ENCODE data around the gene LBP. TPM values are rescaled to one million over a fixed set of nuclear protein-coding genes. Genes with fewer than 3 reads are reported as not detected.

LBP gene
- polyA plus RNA-seq, 1 donor from 2014 or later: not detected

DNA sequence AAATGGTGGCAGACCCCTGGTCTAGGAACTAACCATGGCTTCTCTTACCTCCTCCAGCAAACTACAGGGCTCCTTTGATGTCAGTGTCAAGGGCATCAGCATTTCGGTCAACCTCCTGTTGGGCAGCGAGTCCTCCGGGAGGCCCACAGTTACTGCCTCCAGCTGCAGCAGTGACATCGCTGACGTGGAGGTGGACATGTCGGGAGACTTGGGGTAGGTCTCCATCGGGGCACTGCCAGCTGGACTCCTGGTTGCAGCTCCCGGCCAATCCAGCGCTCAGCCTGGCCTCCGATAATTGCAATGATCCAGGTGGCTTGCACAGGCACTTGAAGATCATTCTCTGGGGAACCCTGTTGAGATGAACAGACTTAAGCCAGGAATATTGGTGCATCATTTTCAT, 7.9 kb downstream of the LBP start:
- H3K27me3 ChIP-seq (ENCODE audit: insufficient read depth, low read depth, low read length): no peaks in the 10 kb centered on the region
- TF ChIP-seq EP300 (conservative IDR thresholded peaks at IDR 0.05; ENCODE audit: poor library complexity, severe bottlenecking) (no peak), POLR2AphosphoS5 (IDR thresholded peaks at IDR 0.05) (no peak), TAF1 (IDR thresholded peaks at IDR 0.05; ENCODE audit: low read depth) (no peak), RAD21 (conservative IDR thresholded peaks at IDR 0.05) (no peak), SMC3 (conservative IDR thresholded peaks at IDR 0.05; ENCODE audit: poor library complexity) (no peak)
- TF ChIP-seq, protein P1, sequence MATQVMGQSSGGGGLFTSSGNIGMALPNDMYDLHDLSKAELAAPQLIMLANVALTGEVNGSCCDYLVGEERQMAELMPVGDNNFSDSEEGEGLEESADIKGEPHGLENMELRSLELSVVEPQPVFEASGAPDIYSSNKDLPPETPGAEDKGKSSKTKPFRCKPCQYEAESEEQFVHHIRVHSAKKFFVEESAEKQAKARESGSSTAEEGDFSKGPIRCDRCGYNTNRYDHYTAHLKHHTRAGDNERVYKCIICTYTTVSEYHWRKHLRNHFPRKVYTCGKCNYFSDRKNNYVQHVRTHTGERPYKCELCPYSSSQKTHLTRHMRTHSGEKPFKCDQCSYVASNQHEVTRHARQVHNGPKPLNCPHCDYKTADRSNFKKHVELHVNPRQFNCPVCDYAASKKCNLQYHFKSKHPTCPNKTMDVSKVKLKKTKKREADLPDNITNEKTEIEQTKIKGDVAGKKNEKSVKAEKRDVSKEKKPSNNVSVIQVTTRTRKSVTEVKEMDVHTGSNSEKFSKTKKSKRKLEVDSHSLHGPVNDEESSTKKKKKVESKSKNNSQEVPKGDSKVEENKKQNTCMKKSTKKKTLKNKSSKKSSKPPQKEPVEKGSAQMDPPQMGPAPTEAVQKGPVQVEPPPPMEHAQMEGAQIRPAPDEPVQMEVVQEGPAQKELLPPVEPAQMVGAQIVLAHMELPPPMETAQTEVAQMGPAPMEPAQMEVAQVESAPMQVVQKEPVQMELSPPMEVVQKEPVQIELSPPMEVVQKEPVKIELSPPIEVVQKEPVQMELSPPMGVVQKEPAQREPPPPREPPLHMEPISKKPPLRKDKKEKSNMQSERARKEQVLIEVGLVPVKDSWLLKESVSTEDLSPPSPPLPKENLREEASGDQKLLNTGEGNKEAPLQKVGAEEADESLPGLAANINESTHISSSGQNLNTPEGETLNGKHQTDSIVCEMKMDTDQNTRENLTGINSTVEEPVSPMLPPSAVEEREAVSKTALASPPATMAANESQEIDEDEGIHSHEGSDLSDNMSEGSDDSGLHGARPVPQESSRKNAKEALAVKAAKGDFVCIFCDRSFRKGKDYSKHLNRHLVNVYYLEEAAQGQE (IDR thresholded peaks at IDR 0.05; ENCODE audit: borderline replicate concordance): no peak
- H3K9me3 ChIP-seq (ENCODE audit: low read length): no peaks in the 10 kb centered on the region
- H3F3A ChIP-seq (ENCODE audit: insufficient read depth, low read length, poor library complexity, severe bottlenecking): no peaks in the 10 kb centered on the region
- H4K20me1 ChIP-seq (ENCODE audit: insufficient read depth): no peaks in the 10 kb centered on the region
- no peak overlapping the region for H3K4me3 ChIP-seq (ENCODE audit: low read length)
- no peak overlapping the region for H2AFZ ChIP-seq (ENCODE audit: low read depth, low read length)
- no peak overlapping the region for H3K4me2 ChIP-seq (ENCODE audit: low read length)
- no peaks in the 10 kb centered on the region for H3K9me2 ChIP-seq (ENCODE audit: insufficient read depth, low read length)
- H3K79me2 ChIP-seq (replicated peaks; ENCODE audit: insufficient read depth, low read length): no peaks in the 10 kb centered on the region
- H3K27ac ChIP-seq (ENCODE audit: low read length): no peak overlapping the region
- no peaks in the 10 kb centered on the region for H3K36me3 ChIP-seq (ENCODE audit: insufficient read depth, low read length)
- no peak overlapping the region for H3K9ac ChIP-seq (ENCODE audit: low read length)

DNA sequence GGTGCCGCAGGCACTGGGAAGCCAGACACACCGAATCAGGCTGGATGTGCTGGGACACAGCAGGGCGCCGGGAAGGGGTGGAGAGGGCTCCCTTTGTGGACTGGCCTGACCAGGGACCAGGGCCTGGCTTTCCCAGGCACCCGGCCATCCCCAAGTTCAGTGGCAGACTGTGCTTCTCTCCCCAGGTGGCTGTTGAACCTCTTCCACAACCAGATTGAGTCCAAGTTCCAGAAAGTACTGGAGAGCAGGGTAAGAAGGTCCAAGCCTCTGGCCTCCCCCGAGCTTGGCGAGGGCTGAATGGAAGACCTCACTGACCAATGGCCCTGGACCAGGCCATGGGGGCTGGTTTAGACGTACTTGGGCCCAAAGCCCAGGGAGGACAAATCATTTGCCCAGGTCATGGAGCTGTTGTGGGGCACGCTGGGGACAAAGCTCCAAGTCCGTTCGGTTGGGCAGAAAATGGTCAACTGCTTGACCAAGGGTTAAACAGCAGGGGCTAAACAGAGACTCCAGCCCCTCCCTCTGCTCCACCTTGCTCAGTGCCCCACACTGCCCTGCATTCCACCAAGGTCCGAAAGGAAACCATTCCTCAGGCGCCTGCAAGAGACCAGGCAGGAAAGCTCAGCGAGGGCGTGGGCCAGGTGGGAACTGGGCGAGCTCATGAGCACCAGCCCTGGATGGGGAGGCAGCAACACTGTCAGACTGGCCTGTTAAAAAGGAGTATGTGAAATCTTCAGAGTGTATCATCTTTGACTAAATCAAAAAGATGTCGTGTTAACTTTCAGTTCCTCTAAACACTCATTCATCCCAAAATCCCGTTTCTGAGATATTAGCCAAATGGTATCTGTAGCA, 9.1 kb downstream of the LBP start:
- TF ChIP-seq MXI1 (conservative IDR thresholded peaks at IDR 0.05; ENCODE audit: poor library complexity, severe bottlenecking) (no peak), EZH2 (IDR thresholded peaks at IDR 0.05; ENCODE audit: borderline replicate concordance, insufficient read depth, low read length, poor library complexity, severe bottlenecking) (no peak), SMC3 (conservative IDR thresholded peaks at IDR 0.05; ENCODE audit: poor library complexity) (no peak), TAF1 (IDR thresholded peaks at IDR 0.05; ENCODE audit: low read depth) (no peak), POLR2AphosphoS5 (IDR thresholded peaks at IDR 0.05) (no peak), EP300 (conservative IDR thresholded peaks at IDR 0.05; ENCODE audit: poor library complexity, severe bottlenecking) (no peak), RAD21 (conservative IDR thresholded peaks at IDR 0.05) (no peak)
- TF ChIP-seq, protein P1 (IDR thresholded peaks at IDR 0.05; ENCODE audit: borderline replicate concordance): no peak
- TF ChIP-seq, protein P2, sequence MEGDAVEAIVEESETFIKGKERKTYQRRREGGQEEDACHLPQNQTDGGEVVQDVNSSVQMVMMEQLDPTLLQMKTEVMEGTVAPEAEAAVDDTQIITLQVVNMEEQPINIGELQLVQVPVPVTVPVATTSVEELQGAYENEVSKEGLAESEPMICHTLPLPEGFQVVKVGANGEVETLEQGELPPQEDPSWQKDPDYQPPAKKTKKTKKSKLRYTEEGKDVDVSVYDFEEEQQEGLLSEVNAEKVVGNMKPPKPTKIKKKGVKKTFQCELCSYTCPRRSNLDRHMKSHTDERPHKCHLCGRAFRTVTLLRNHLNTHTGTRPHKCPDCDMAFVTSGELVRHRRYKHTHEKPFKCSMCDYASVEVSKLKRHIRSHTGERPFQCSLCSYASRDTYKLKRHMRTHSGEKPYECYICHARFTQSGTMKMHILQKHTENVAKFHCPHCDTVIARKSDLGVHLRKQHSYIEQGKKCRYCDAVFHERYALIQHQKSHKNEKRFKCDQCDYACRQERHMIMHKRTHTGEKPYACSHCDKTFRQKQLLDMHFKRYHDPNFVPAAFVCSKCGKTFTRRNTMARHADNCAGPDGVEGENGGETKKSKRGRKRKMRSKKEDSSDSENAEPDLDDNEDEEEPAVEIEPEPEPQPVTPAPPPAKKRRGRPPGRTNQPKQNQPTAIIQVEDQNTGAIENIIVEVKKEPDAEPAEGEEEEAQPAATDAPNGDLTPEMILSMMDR (IDR thresholded peaks at IDR 0.05; ENCODE audit: poor library complexity, severe bottlenecking): no peak
- Histone ChIP-seq H3K79me2 (replicated peaks; ENCODE audit: insufficient read depth, low read length) (no peaks in the 10 kb centered on the region), H3K27ac (ENCODE audit: low read length) (no peak overlapping the region), H4K20me1 (ENCODE audit: insufficient read depth) (no peaks in the 10 kb centered on the region), H2AFZ (ENCODE audit: low read depth, low read length) (no peak overlapping the region), H3K9me3 (ENCODE audit: low read length) (no peaks in the 10 kb centered on the region), H3K4me2 (ENCODE audit: low read length) (no peak overlapping the region), H3K9ac (ENCODE audit: low read length) (no peak overlapping the region), H3K4me3 (ENCODE audit: low read length) (no peak overlapping the region), H3K36me3 (ENCODE audit: insufficient read depth, low read length) (no peaks in the 10 kb centered on the region), H3K9me2 (ENCODE audit: insufficient read depth, low read length) (no peaks in the 10 kb centered on the region), H3K27me3 (ENCODE audit: insufficient read depth, low read depth, low read length) (no peaks in the 10 kb centered on the region), H3F3A (ENCODE audit: insufficient read depth, low read length, poor library complexity, severe bottlenecking) (no peaks in the 10 kb centered on the region)

Data from neural cell (in vitro differentiated cells).